HEK293 (cell line): ENCODE results near the gene PLEKHG1.
A peak's percentile ranks its signal among the peaks of the same experiment; 100 is the strongest.

ENCODE experiments used
- CTCF ChIA-PET: fragments of 350-600 bp; formaldehyde crosslinking; extraction: SDS; loops from one replicate; lab custom pipeline; 2021; ENCODE audit warnings: antibody characterized with exemption; lab: Yijun Ruan, JAX
- POLR2A ChIA-PET: fragments of 300-600 bp; formaldehyde crosslinking; extraction: SDS; loops from one replicate; lab custom pipeline; 2020; ENCODE audit warnings: antibody characterized with exemption, inconsistent platforms; lab: Yijun Ruan, JAX
- H3K27ac ChIP-seq: fragments of 200-500 bp; sonication (Bioruptor generic); 2 replicates; pipeline ENCODE4 v1.5.1; 2014; ENCODE audit warnings: low read depth, low read length, control low read depth, inconsistent platforms; ENCODE audit errors: extremely low read depth
- H3K36me3 ChIP-seq, 2 experiments: fragments of 200-500 bp in 1 of 2; sonication (Bioruptor generic) in 1 of 2; 1 replicate in 1 of 2; 2 replicates in 1 of 2; pipeline ENCODE4 v1.5.1; 2014 to 2017; ENCODE audit warnings: inconsistent platforms in 2 of 2, low read length in 2 of 2; ENCODE audit not compliant: control insufficient read depth in 2 of 2, insufficient read depth in 1 of 2
- H3K4me1 ChIP-seq: fragments of 200-500 bp; sonication (Bioruptor generic); 2 replicates; pipeline ENCODE4 v1.5.1; 2014; ENCODE audit warnings: mild to moderate bottlenecking, low read length, inconsistent platforms; ENCODE audit not compliant: control insufficient read depth, insufficient read depth
- H3K4me3 ChIP-seq: 2 replicates; pipeline ENCODE4 v1.5.1; 2011; ENCODE audit warnings: low read depth, mild to moderate bottlenecking, control low read depth, low read length, moderate library complexity
- H3K9me3 ChIP-seq: fragments of 200-500 bp; sonication (Bioruptor generic); 2 replicates; pipeline ENCODE4 v1.5.1; 2014; ENCODE audit warnings: low read depth, low read length, inconsistent platforms; ENCODE audit not compliant: control insufficient read depth, insufficient read depth
- CTCF ChIP-seq: fragments of 450-650 bp; formaldehyde crosslinking; IDR thresholded peaks from 2 replicates; pipeline ENCODE4 v1.5.1; 2016; ENCODE audit warnings: missing biosample characterization, missing genetic modification characterization
- ELK4 ChIP-seq: IDR thresholded peaks from 2 replicates; pipeline ENCODE4 v1.6.1; 2011; ENCODE audit warnings: mild to moderate bottlenecking, low read depth, low read length, borderline replicate concordance
- OSR2 ChIP-seq: fragments of 450-650 bp; formaldehyde crosslinking; IDR thresholded peaks from 2 replicates; pipeline ENCODE4 v1.5.1; 2016; ENCODE audit warnings: missing biosample characterization, missing genetic modification characterization
- PRDM6 ChIP-seq: fragments of 450-650 bp; formaldehyde crosslinking; IDR thresholded peaks from 2 replicates; pipeline ENCODE4 v1.5.1; 2017; ENCODE audit warnings: missing biosample characterization, missing genetic modification characterization
- TCF7L2 ChIP-seq: IDR thresholded peaks from 2 replicates; pipeline ENCODE4 v1.6.1; 2011; ENCODE audit warnings: low read depth, mild to moderate bottlenecking, inconsistent platforms, low read length, moderate library complexity, borderline replicate concordance
- TRIM28 ChIP-seq: IDR thresholded peaks from 2 replicates; pipeline ENCODE4 v1.6.1; 2011; ENCODE audit warnings: low read length, control low read depth, borderline replicate concordance
- YY2 ChIP-seq: fragments of 450-650 bp; formaldehyde crosslinking; IDR thresholded peaks from 2 replicates; pipeline ENCODE4 v1.5.1; 2016; ENCODE audit warnings: missing biosample characterization, missing genetic modification characterization
- ZBTB44 ChIP-seq: fragments of 450-650 bp; IDR thresholded peaks from 2 replicates; pipeline ENCODE4 v1.5.1; 2018; ENCODE audit warnings: missing biosample characterization, mild to moderate bottlenecking, missing genetic modification characterization
- ZNF184 ChIP-seq: fragments of 450-650 bp; IDR thresholded peaks from 2 replicates; pipeline ENCODE4 v1.5.1; 2018; ENCODE audit warnings: missing biosample characterization, mild to moderate bottlenecking, missing genetic modification characterization
- ZNF211 ChIP-seq: fragments of 450-650 bp; formaldehyde crosslinking; IDR thresholded peaks from 2 replicates; pipeline ENCODE4 v1.5.1; 2016; ENCODE audit warnings: low read depth, missing biosample characterization, missing genetic modification characterization
- ZNF221 ChIP-seq: fragments of 450-650 bp; formaldehyde crosslinking; IDR thresholded peaks from 2 replicates; pipeline ENCODE4 v1.5.1; 2017; ENCODE audit warnings: missing biosample characterization, missing genetic modification characterization, borderline replicate concordance
- ZNF223 ChIP-seq: fragments of 450-650 bp; formaldehyde crosslinking; IDR thresholded peaks from 2 replicates; pipeline ENCODE4 v1.5.1; 2016; ENCODE audit warnings: missing biosample characterization, missing genetic modification characterization
- ZNF266 ChIP-seq: fragments of 450-650 bp; formaldehyde crosslinking; IDR thresholded peaks from 2 replicates; pipeline ENCODE4 v1.5.1; 2016; ENCODE audit warnings: missing biosample characterization, missing genetic modification characterization, low read depth
- ZNF426 ChIP-seq: fragments of 450-650 bp; formaldehyde crosslinking; IDR thresholded peaks from 2 replicates; pipeline ENCODE4 v1.5.1; 2017; ENCODE audit warnings: missing biosample characterization, missing genetic modification characterization, mild to moderate bottlenecking, inconsistent platforms, moderate library complexity
- ZNF513 ChIP-seq: fragments of 450-650 bp; IDR thresholded peaks from 2 replicates; pipeline ENCODE4 v1.5.1; 2018; ENCODE audit warnings: missing biosample characterization, missing genetic modification characterization
- ZNF521 ChIP-seq: fragments of 450-650 bp; formaldehyde crosslinking; IDR thresholded peaks from 2 replicates; pipeline ENCODE4 v1.5.1; 2017; ENCODE audit warnings: missing biosample characterization, mild to moderate bottlenecking, missing genetic modification characterization
- ZNF624 ChIP-seq: fragments of 450-650 bp; formaldehyde crosslinking; IDR thresholded peaks from 2 replicates; pipeline ENCODE4 v1.5.1; 2017; ENCODE audit warnings: missing biosample characterization, missing genetic modification characterization
- ZNF777 ChIP-seq: fragments of 450-650 bp; formaldehyde crosslinking; IDR thresholded peaks from 2 replicates; pipeline ENCODE4 v1.5.1; 2017; ENCODE audit warnings: missing biosample characterization, missing genetic modification characterization, borderline replicate concordance
- ZXDB ChIP-seq: fragments of 450-650 bp; formaldehyde crosslinking; IDR thresholded peaks from 2 replicates; pipeline ENCODE4 v1.5.1; 2016; ENCODE audit warnings: missing biosample characterization, missing genetic modification characterization

The PLEKHG1 gene

GRCh38 chr6:150616586-150616985, 16.9 kb downstream of the PLEKHG1 start:
- ChIA-PET CTCF (interaction anchor here (0.5 to 1.6 kb wide), 7 partner anchors 11 to 857 kb away, joined by 3 to 7 read pairs (median 3); no protein-coding TSS in a partner anchor), POLR2A (interaction anchor here (1.4 kb wide), 1 partner anchor 16 kb away, joined by 5 read pairs; no protein-coding TSS in a partner anchor)
- H3K36me3 ChIP-seq = no peaks in the 10 kb centered on the region
- H3K4me1 ChIP-seq = peaks cover 8% of the 10 kb centered on the region
- TF ChIP-seq ZNF211 (tag by site-specific recombination) (no peak), ELK4 (no peak), ZNF184 (tag by site-specific recombination) (no peak), ZNF521 (tag by site-specific recombination) (no peak), ZNF266 (tag by site-specific recombination) (no peak), ZNF426 (no peak), ZNF624 (tag by site-specific recombination) (no peak), ZNF221 (tag by site-specific recombination) (no peak), ZNF513 (tag by site-specific recombination) (no peak), YY2 (tag by site-specific recombination) (no peak), TCF7L2 (no peak), CTCF (no peak)
- H3K9me3 ChIP-seq = no peaks in the 10 kb centered on the region
- H3K27ac ChIP-seq = no peak overlapping the region
- H3K4me3 ChIP-seq = no peak overlapping the region

GRCh38 chr6:150617062-150617461, 17.4 kb downstream of the PLEKHG1 start:
- Histone ChIP-seq H3K4me3 (no peak overlapping the region), H3K27ac (no peak overlapping the region), H3K9me3 (no peaks in the 10 kb centered on the region), H3K4me1 (peaks cover 8% of the 10 kb centered on the region), H3K36me3 (no peaks in the 10 kb centered on the region)
- POLR2A ChIA-PET = no interaction called here
- TF ChIP-seq PRDM6 (peak; percentile 44), OSR2 (tag by site-specific recombination) (peak; percentile 66; the same call in 1 of the 2 replicates), TRIM28 (peak; percentile 65; the same call in 1 of the 2 replicates), ZBTB44 (tag by site-specific recombination) (0 out of 2 replicates have a peak, but pooled peaks have one; percentile 12), ZNF223 (no peak), ZXDB (tag by site-specific recombination) (no peak), ZNF777 (no peak)
- TF ChIP-seq, all 188 proteins: peak for 4
- CTCF ChIA-PET = interaction anchor here (0.8 to 1.2 kb wide), 4 partner anchors 11 to 199 kb away, joined by 3 to 7 read pairs (median 4); no protein-coding TSS in a partner anchor
